Measurements from ENCODE around the gene ZNF888. TPM values are rescaled to one million over a fixed set of nuclear protein-coding genes. Genes with fewer than 3 reads are reported as not detected.
"Not testable (repeated sequence)": the region's sequence is repeated elsewhere in the genome, so short reads cannot be mapped to it uniquely, and the experiment has no call there.

Gene ZNF888
- total RNA-seq, 1 donor from 2014 or later = 6.5 TPM

DNA sequence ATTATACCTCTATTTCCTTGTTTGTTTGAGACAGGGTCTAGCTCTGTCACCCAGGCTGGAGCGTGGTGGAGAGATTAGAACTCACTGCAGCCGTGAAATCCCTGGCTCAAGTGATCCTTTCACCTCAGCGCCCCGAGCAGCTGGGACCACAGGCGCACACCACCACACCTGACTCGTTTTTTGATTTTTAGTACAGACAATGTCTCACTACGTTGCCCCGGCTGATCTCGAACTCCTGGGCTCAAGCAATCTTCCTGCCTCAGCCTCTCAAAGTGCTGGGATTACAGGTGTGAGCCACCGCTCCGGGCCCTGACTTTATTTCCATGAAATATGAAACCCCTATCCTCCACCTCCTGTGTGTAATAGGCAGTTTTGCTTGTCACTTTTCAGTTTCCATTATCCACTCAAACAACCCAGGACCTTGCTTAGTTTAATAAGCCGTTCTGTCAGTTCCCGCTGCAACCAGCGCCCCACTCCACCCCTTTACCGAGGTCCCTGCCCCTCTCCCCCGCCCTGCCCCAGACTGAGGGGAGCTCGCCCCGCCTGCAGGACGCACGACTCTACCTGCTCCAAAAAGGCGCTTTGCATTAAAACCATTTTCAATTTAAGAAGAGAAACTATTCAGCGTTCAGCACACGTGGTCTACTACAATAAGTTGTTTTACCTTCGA is 22.6 kb upstream of the ZNF888 start:
- Mint-ChIP-seq H3K9me3 (peaks cover 13% of the 10 kb centered on the region), H3K4me1 (peaks cover 11% of the 10 kb centered on the region), H3K4me3 (no peak overlapping the region), H3K36me3 (ENCODE audit: low read depth) (peaks cover 24% of the 10 kb centered on the region), H3K27ac (no peak overlapping the region), H3K27me3 (no peaks in the 10 kb centered on the region)
- intact Hi-C loops (cut with micrococcal nuclease) = loop anchor here (10.0 kb wide), 1 partner anchor 249 kb away; the partner anchor contains the start of gene ZNF665
- no peak for DNase-seq

DNA sequence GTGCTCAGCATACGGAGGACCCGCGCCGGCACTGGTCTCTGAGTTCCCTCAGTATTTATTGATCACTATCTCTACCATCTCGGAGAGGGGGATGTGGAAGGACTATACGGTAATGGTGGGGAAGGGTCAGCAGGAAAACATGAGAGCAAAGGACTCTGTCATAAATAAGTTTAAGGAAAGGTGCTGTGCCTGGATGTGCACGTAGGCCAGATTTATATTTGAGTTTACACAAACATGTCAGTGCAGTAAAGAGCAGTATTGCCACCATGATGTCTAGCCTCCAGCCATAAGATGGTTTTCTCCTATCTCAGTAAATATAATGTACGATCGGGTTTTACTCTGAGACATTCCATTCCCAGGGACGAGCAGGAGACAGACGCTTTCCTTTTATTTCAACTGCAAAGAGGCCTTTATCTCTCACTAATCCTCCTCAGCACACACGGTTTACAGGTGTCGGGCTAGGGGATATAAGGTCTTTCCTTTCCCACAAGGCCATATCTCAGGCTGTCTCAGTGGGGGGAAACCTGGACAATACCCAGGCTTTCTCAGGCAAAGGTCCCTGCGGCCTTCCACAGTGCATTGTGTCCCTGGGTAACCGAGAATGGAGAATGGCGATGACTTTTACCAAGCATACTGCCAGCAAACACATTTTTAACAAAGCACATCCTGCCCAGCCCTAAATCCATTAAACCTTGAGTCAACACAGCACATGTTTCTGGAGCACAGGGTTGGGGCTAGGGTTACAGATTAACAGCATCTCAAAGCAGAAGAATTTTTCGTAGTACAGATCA is 21.7 kb upstream of the ZNF888 start:
- H3K27ac Mint-ChIP-seq, H3K9me3 Mint-ChIP-seq, H3K27me3 Mint-ChIP-seq, H3K4me3 Mint-ChIP-seq, DNase-seq: not testable (repeated sequence)
- Mint-ChIP-seq H3K36me3 (ENCODE audit: low read depth) (peaks cover 15% of the 10 kb centered on the region), H3K4me1 (peaks cover 11% of the 10 kb centered on the region)
- intact Hi-C loops (cut with micrococcal nuclease) = loop anchor here (5.0 to 10.0 kb wide), 3 partner anchors 157 to 250 kb away; partner anchors contain the start of genes ZNF160, ZNF611 and ZNF665

DNA sequence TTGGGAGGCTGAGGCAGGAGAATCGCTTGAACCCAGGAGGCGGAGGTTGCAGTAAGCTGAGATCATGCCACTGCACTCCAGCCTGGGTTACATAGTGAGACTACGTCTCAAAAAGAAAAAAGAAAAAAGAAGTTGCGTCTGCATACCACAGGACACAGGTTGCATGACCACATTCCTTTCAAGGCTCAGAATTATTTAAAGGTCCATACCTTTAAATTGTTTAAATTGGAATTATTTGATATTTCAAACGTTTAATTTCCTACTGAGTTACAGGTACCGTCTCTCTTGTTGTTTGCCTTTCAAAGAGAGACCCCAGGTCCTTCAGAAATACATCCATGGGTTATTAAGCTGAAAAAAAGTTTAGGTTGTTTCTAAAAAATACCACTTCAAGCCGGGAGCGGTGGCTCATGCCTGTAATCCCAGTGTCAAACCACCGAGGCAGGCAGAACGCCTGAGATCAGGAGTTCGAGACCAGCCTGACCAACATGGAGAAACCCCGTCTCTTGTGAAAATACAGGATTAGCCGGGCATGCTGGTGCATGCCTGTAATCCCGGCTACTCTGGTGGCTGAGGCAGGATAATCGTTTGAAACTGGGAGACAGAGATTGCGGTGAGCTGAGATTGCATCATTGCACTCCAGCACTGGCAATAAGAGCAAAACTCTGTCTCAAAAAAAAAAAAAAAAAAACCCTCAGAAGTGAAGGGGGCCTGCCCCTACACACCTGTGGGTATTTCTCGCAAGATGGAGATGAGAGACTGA is 20.8 kb upstream of the ZNF888 start:
- intact Hi-C loops (cut with micrococcal nuclease) = loop anchor here (2.0 to 10.0 kb wide), 4 partner anchors 21 to 251 kb away; partner anchors contain the start of genes ZNF160, ZNF611, ZNF665 and ZNF888
- Mint-ChIP-seq H3K27me3 (no peaks in the 10 kb centered on the region), H3K9me3 (no peaks in the 10 kb centered on the region), H3K36me3 (ENCODE audit: low read depth) (peaks cover 10% of the 10 kb centered on the region), H3K4me1 (peaks cover 13% of the 10 kb centered on the region), H3K27ac (no peak overlapping the region), H3K4me3 (no peak overlapping the region)
- DNase-seq = no peak

DNA sequence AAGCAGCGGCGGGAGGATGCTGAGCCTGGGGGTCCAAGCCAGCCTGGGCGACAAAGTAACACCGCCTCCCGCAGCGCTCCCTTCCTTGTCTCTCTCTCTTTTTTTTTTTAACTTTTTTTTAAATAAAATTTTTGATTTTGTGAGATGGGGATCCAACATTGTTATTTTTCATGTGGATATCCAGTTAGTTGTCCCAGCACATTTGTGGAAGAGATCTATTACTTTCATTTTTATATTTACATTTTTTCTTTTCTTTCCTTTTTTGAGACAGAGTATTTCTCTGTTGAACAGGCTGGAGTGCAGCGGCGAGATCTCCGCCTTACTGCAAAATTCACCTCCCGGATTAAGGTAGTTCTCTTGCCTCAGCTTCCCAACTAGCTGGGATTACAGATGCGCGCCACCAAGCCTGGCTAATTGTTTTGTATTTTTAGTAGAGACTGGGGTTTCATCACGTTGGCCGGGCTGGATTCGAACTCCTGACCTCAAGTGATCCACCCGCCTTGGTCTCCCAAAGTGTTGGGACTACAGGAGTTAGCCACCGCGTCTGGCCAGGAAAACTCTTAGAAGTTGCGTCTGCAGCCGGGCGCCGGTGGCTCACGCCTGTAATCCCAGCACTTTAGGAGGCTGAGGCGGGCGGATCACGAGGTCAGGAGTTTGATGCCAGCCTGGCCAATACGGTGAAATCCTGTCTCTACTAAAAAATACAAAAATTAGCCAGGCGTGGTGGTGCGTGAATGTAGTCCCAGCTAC is 20.1 kb upstream of the ZNF888 start:
- Mint-ChIP-seq H3K9me3 (no peaks in the 10 kb centered on the region), H3K4me3 (peak overlapping the region; percentile 90), H3K27ac (no peak overlapping the region), H3K36me3 (ENCODE audit: low read depth) (peaks cover 17% of the 10 kb centered on the region), H3K27me3 (no peaks in the 10 kb centered on the region), H3K4me1 (peaks cover 19% of the 10 kb centered on the region)
- intact Hi-C loops (cut with micrococcal nuclease) = loop anchor here (2.0 to 10.0 kb wide), 4 partner anchors 21 to 251 kb away; partner anchors contain the start of genes ZNF160, ZNF611, ZNF665 and ZNF888
- DNase-seq = no peak

DNA sequence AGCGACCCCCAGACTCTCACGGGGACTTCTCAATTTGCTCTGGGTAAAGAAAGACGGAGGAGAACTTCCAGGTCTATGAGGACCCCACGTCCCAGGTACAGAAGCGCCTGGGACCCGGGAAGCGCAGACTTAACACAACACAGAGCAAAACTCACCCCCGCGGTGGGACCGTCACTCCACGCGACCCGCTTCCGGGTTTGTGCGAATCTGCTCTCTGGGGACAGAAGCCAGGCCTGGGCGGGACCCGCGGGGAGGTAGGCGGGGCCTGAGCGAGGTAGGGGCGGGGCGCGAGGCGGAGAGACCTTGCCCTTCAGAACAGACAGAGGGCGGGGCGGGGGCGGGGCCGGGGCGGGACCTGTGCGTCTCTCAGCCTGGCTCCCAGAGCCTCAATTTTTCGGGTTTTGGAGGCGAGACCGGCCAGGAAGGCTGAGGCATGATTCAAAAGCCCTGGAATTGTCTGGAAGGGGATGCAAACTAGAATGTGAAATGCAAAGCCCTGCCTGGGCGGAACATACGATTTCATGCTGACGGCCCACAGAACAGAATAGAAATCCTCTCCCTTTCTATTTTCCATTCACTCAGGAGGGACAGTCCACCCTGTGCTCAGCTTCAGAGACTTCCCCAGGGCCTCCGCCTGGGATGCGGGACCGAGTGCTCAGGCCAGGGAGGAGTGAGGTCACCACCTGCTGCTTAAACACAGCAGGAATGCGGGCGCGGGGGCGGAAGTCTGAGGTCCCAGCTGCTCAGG is 19.3 kb upstream of the ZNF888 start:
- Mint-ChIP-seq H3K36me3 (ENCODE audit: low read depth) (peaks cover 19% of the 10 kb centered on the region), H3K4me3 (peak overlapping the region; percentile 90), H3K4me1 (peaks cover 19% of the 10 kb centered on the region), H3K27me3 (no peaks in the 10 kb centered on the region), H3K27ac (peak overlapping the region; percentile 88), H3K9me3 (no peaks in the 10 kb centered on the region)
- DNase-seq = peak; percentile 99
- intact Hi-C loops (cut with micrococcal nuclease) = loop anchor here (1.0 to 10.0 kb wide), 5 partner anchors 20 to 252 kb away; partner anchors contain the start of genes ZNF160, ZNF611, ZNF665 and ZNF816

DNA sequence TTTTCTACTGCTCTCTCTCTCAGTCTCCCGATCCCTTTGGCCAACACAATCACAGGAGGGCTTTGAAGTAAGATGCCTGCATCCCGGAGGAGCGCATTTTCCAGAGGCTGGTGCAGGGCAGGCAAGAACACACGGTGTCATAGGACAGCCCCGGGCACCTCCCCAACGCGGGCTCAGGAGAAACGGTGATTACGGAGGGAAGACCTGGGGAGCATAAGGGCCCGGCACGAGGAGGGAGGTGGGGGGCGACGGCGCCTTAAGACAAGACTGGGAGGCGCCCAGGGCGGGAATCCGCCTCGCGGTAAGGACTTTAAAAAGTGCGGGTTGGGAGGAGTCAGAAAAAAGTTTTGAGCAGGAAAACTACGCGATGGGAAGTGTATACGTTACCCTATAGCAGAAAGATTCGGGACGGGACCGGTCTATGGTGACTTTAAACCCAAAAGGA is 18.7 kb upstream of the ZNF888 start:
- peak overlapping the region; percentile 90 for H3K4me3 Mint-ChIP-seq
- intact Hi-C loops (cut with micrococcal nuclease) = loop anchor here (1.0 to 10.0 kb wide), 5 partner anchors 19 to 253 kb away; partner anchors contain the start of genes ZNF160, ZNF611, ZNF665 and ZNF816
- DNase-seq = peak; percentile 77
- peaks cover 19% of the 10 kb centered on the region for H3K4me1 Mint-ChIP-seq
- no peaks in the 10 kb centered on the region for H3K27me3 Mint-ChIP-seq
- peak overlapping the region; percentile 88 for H3K27ac Mint-ChIP-seq
- peaks cover 25% of the 10 kb centered on the region for H3K36me3 Mint-ChIP-seq (ENCODE audit: low read depth)
- H3K9me3 Mint-ChIP-seq = no peaks in the 10 kb centered on the region

DNA sequence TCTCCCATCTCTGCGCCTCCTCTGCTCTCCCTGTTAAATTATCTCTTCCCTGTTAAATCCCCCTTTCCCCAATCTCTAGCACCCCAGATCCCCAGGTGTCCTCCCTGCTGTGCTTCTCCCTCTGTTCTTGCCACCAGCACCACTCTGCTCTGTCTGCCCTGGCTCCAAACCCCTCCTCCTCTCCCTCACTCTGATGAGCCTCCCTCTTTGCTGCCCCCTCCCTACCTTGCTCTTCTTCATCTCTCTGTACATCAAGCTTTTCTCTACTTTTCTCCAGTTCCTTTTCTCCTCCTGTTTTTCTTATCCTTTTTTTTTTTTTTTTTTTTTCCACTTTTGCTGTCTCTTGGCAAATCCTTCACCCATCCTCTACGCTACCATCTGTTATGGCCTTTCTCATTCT is 18.3 kb upstream of the ZNF888 start:
- not testable (repeated sequence) for H3K9me3 Mint-ChIP-seq, DNase-seq, H3K27me3 Mint-ChIP-seq
- Mint-ChIP-seq H3K36me3 (ENCODE audit: low read depth) (peaks cover 29% of the 10 kb centered on the region), H3K4me3 (peak overlapping the region; percentile 90), H3K27ac (peak overlapping the region; percentile 88), H3K4me1 (peaks cover 19% of the 10 kb centered on the region)
- intact Hi-C loops (cut with micrococcal nuclease) = loop anchor here (5.0 to 10.0 kb wide), 3 partner anchors 161 to 253 kb away; partner anchors contain the start of genes ZNF160, ZNF611 and ZNF665

DNA sequence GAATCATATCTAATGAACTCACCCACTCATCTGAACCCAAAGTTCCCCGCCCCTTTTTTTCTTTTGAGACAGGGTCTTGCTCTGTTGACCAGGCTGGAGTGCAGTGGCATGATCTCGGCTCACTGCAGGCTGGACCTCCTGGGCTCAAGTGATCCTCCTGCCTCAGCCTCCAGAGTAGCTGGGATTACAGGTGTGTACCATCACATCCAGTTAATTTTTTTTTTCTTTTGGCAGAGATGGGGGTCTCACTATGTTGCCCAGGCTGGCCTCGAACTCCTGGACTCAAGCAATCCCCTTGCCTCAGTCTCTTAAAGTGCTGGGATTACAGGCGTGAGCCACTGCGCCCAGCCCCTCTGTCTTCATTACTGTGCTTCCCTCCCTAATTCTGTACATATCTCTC is 17.7 kb upstream of the ZNF888 start:
- H3K9me3 Mint-ChIP-seq, H3K27me3 Mint-ChIP-seq: not testable (repeated sequence)
- intact Hi-C loops (cut with micrococcal nuclease) = loop anchor here (5.0 to 10.0 kb wide), 3 partner anchors 161 to 254 kb away; partner anchors contain the start of genes ZNF160, ZNF611 and ZNF665

DNA sequence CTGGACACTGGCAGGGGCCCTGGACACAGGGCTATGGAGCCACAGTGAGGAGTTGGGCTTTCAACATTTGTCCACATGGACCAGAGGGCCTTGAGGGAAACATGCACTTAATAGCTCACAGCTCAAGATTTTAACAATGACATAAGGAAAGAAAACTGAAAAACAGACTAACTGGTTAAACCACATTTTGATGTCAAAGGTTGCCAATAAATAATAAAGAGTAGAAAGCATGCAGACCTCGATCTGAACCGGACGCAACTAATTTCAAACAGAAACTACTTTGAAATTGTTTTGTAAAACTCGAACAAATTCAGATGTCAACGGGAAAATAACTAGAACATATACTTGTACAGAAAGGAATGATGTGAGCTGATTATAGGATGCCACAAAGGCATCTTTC is 15.5 kb upstream of the ZNF888 start:
- Mint-ChIP-seq H3K36me3 (ENCODE audit: low read depth) (peaks cover 48% of the 10 kb centered on the region), H3K4me1 (peaks cover 24% of the 10 kb centered on the region), H3K4me3 (peak overlapping the region; percentile 4), H3K9me3 (peaks cover 7% of the 10 kb centered on the region), H3K27ac (no peak overlapping the region), H3K27me3 (no peaks in the 10 kb centered on the region)
- DNase-seq = no peak
- intact Hi-C loops (cut with micrococcal nuclease) = no loop called here

More for the DNA sequence above, 17.7 kb upstream of the ZNF888 start:
- Mint-ChIP-seq H3K4me3 (peak overlapping the region; percentile 90), H3K36me3 (ENCODE audit: low read depth) (peaks cover 33% of the 10 kb centered on the region), H3K4me1 (peaks cover 21% of the 10 kb centered on the region), H3K27ac (peak overlapping the region; percentile 23)
- DNase-seq = not testable (repeated sequence)

DNA sequence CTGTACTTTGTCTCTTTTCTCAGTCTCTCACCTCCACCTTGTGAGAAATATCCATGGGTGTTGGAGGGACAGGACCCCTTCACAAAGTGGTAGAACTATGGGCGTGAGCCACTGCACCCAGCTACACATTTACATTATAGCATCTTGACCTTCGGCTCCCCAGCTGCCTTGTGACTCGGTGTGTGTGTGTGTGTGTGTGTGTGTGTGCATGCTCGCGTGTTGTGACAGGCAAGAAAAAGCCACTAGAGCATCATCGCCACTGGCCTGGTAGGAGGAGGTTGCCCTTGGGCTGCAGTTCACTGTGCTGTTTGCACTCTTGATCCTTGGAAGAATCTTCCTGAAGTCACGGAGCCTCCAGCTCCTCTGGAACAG is 13.7 kb upstream of the ZNF888 start:
- H3K27me3 Mint-ChIP-seq = no peaks in the 10 kb centered on the region
- peaks cover 15% of the 10 kb centered on the region for H3K9me3 Mint-ChIP-seq
- H3K4me3 Mint-ChIP-seq = no peak overlapping the region
- no peak overlapping the region for H3K27ac Mint-ChIP-seq
- H3K4me1 Mint-ChIP-seq = peaks cover 24% of the 10 kb centered on the region
- no peak for DNase-seq
- intact Hi-C loops (cut with micrococcal nuclease) = no loop called here
- peaks cover 62% of the 10 kb centered on the region for H3K36me3 Mint-ChIP-seq (ENCODE audit: low read depth)

DNA sequence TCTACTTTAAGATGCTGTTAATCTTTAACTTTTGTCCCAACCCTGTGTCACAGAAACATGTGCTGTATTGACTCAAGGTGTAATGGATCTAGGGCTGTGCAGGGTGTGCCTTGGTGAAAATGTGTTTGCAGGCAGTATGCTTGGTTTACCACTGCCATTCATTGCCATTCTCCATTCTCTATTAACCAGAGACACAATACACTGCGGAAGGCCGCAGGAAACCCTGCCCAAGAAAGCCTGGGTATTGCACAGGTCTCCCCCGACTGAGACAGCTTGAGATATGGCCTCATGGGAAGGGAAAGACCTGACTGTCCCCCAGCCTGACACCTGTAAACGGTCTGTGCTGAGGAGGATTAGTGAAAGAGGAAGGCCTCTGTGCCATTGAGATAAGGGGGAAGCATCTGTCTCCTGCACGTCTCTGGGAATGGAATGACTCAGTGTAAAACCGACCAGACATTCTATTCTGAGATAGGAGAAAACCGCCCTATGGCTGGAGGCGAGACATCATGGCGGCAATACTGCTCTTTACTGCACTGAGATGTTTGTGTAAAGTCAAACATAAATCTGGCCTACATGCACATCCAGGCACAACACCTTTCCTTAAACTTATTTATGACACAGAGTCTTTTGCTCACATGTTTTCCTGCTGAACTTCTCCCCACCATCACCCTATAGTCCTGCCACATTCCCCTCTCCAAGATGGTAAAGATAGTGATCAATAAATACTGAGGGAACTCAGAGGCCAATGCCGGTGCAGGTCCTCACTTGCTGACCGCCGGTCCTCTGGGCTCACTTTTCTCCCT is 13.1 kb upstream of the ZNF888 start:
- peaks cover 18% of the 10 kb centered on the region for H3K4me1 Mint-ChIP-seq
- H3K27ac Mint-ChIP-seq = no peak overlapping the region
- intact Hi-C loops (cut with micrococcal nuclease) = no loop called here
- peaks cover 15% of the 10 kb centered on the region for H3K9me3 Mint-ChIP-seq
- H3K27me3 Mint-ChIP-seq = no peaks in the 10 kb centered on the region
- H3K4me3 Mint-ChIP-seq = no peak overlapping the region
- H3K36me3 Mint-ChIP-seq (ENCODE audit: low read depth) = peaks cover 64% of the 10 kb centered on the region
- DNase-seq = no peak

DNA sequence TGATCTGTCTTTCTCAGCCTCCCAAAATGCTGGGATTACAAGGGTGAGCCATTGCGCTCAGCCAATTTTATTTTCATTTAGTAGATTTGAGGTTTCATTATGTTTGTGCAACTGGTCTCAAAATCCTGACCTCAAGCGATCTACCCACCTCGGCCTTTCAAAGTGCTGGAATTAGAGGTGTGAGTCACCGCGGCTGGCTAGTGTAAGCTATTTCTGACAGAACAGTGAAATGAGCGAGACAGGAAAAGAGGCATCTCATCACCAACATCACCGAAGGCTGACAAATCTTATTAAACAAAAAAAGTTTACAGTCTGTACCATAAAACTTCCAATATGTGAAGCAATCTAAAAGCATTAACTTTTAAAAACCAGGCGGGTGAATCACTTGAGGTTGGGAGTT is 12.2 kb upstream of the ZNF888 start:
- DNase-seq = no peak
- peaks cover 13% of the 10 kb centered on the region for H3K4me1 Mint-ChIP-seq
- peaks cover 65% of the 10 kb centered on the region for H3K36me3 Mint-ChIP-seq (ENCODE audit: low read depth)
- H3K27ac Mint-ChIP-seq = no peak overlapping the region
- intact Hi-C loops (cut with micrococcal nuclease) = no loop called here
- H3K27me3 Mint-ChIP-seq = no peaks in the 10 kb centered on the region
- H3K9me3 Mint-ChIP-seq = peaks cover 15% of the 10 kb centered on the region
- no peak overlapping the region for H3K4me3 Mint-ChIP-seq
